PFSK-1 (cell line): ENCODE results near the gene C9orf40.

Experiments used
- POLR2AphosphoS5 ChIP-seq: IDR thresholded peaks from 2 replicates; pipeline ENCODE4 v1.6.1; 2012; ENCODE audit warnings: low read depth, mild to moderate bottlenecking, control low read depth, low read length, moderate library complexity
- REST ChIP-seq, 2 experiments: IDR thresholded peaks; 2 replicates each; pipeline versions ENCODE4 v1.6.1 to v1.8.0; 2011 to 2012; ENCODE audit warnings: low read depth in 2 of 2, low read length in 2 of 2, control low read depth in 1 of 2, inconsistent platforms in 1 of 2, mild to moderate bottlenecking in 1 of 2, moderate library complexity in 1 of 2; ENCODE audit not compliant: insufficient read depth in 1 of 2
- TAF1 ChIP-seq: IDR thresholded peaks from 2 replicates; pipeline ENCODE4 v1.6.1; 2012; ENCODE audit warnings: low read length, control low read depth, borderline replicate concordance; ENCODE audit not compliant: insufficient read depth

DNA sequence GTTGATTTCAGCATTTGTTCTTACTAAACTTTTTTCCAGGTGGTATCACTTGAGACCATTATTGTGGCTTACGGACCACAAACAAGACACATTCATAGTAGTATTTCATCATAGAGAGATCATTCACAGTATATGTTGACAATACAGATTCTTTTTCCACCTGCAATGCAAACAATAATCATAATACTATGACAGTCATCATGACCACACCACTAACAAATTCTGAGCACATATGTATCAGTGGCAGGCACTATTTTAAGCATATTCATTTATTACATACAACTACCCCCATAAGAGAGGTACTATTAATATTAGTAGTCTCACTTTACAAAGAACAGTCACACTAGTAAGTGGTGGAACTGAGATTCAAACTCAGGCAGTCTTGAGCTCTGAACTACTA, 31.0 kb upstream of the C9orf40 start:
- no peak for TF ChIP-seq REST (IDR thresholded peaks at IDR 0.05; ENCODE audit: insufficient read depth in 1 of 2, low read depth in 2 of 2, low read length in 2 of 2)
- no peak for TF ChIP-seq POLR2AphosphoS5
- no peak for TF ChIP-seq TAF1
